ENCODE results near the gene SARDH.

Gene SARDH

GRCh38 chr9:133707763-133708245 lies 30.3 kb downstream of the SARDH start:
- no peak overlapping the region for H3K4me3 Mint-ChIP-seq
- H3K27ac Mint-ChIP-seq = no peak overlapping the region
- no peaks in the 10 kb centered on the region for H3K36me3 Mint-ChIP-seq (ENCODE audit: low read depth)
- peaks cover 14% of the 10 kb centered on the region for H3K27me3 Mint-ChIP-seq (ENCODE audit: low read depth)
- no peaks in the 10 kb centered on the region for H3K9me3 Mint-ChIP-seq
- peaks cover 34% of the 10 kb centered on the region for H3K4me1 Mint-ChIP-seq
- TF ChIP-seq, protein P1, sequence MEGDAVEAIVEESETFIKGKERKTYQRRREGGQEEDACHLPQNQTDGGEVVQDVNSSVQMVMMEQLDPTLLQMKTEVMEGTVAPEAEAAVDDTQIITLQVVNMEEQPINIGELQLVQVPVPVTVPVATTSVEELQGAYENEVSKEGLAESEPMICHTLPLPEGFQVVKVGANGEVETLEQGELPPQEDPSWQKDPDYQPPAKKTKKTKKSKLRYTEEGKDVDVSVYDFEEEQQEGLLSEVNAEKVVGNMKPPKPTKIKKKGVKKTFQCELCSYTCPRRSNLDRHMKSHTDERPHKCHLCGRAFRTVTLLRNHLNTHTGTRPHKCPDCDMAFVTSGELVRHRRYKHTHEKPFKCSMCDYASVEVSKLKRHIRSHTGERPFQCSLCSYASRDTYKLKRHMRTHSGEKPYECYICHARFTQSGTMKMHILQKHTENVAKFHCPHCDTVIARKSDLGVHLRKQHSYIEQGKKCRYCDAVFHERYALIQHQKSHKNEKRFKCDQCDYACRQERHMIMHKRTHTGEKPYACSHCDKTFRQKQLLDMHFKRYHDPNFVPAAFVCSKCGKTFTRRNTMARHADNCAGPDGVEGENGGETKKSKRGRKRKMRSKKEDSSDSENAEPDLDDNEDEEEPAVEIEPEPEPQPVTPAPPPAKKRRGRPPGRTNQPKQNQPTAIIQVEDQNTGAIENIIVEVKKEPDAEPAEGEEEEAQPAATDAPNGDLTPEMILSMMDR (IDR thresholded peaks at IDR 0.05; ENCODE audit: unreplicated experiment in 3 of 3) = no peak

DNA sequence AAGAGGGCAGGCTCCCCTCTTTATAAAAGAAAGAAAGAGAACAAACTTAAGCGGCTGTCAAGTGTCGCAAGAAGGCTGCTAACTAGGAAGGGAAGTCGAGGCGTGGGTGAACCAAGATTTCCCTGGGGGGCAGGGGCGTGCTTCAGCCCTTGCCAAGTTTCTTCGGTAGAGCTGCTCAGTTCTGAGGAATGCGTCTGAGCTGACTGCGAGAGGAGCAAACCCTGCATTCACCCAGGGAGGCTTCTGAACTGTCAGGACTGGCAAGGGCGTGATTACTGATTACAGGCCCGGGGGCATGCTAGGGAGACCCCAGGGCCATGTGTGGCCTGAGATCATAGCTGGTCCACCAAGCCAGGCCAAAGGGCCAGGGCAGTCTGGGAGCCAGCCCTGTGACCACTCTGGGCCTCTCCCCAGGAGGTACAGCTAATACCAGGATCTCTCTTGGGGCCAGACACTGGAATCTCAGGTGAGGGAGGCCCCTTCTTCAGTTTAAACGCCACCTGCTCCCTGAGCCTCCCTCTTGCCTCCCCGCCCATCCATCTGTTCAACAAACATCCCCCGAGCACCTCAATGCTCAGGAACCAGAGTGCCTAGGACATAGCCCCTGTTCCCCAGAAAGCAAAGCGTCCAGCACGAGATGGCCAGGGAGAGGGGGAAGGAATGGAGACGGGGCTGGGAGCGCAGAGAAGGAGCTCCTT lies 30.9 kb downstream of the SARDH start:
- Mint-ChIP-seq H3K27ac (peak overlapping the region in 2 of 3 experiments; percentile 23 to 75), H3K4me3 (peak overlapping the region in 1 of 3 experiments; percentile 35), H3K4me1 (peaks cover 34% of the 10 kb centered on the region)

DNA sequence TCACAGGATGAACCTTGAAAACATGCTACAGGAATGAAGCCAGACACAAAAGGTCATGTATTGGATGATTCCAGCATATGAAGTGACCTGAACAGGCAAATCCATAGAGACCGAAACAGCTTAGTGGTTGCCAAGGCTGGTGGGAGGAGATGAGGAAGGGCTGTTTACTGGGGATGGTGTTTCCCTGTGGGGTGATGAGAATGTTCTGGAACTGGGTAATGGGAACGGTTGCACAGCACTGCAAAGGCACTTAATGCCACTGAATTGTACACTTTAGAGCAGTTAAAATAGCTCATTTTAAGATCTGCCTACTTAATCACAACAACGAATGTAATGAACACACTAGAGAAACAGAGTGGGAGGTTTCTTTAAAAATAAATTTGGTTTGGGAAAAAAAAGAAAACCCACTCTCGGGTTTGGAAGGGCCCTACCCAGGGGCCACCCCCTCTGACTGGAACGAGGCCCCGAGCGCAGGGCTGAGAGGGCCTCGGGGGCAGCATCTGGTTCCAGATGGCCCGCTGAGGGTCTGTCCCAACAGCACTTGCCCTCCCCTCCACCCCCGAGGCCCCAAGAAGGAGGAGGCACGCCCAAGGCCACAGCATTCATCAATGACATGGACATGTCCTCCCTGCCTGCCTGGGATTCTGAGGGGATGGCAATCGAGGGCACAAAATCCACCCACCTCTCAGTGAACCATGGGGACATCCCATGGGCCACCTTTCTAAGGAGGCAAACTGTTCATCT lies 31.7 kb downstream of the SARDH start:
- TF ChIP-seq, protein P1 (IDR thresholded peaks at IDR 0.05; ENCODE audit: unreplicated experiment in 3 of 3) = no peak
- Mint-ChIP-seq H3K4me1 (peaks cover 40% of the 10 kb centered on the region), H3K36me3 (ENCODE audit: low read depth) (no peaks in the 10 kb centered on the region), H3K27ac (peak overlapping the region in 2 of 3 experiments; percentile 23 to 75), H3K9me3 (no peaks in the 10 kb centered on the region), H3K27me3 (ENCODE audit: low read depth) (peaks cover 10% of the 10 kb centered on the region), H3K4me3 (no peak overlapping the region)

More for the DNA sequence above, 30.9 kb downstream of the SARDH start:
- TF ChIP-seq, protein P1 (IDR thresholded peaks at IDR 0.05; ENCODE audit: unreplicated experiment in 3 of 3) = no peak
- H3K36me3 Mint-ChIP-seq (ENCODE audit: low read depth) = no peaks in the 10 kb centered on the region
- H3K9me3 Mint-ChIP-seq = no peaks in the 10 kb centered on the region
- peaks cover 10% of the 10 kb centered on the region for H3K27me3 Mint-ChIP-seq (ENCODE audit: low read depth)

GRCh38 chr9:133705576-133705975 lies 32.6 kb downstream of the SARDH start:
- TF ChIP-seq, protein P1 (IDR thresholded peaks at IDR 0.05; ENCODE audit: unreplicated experiment in 3 of 3) = no peak
- Mint-ChIP-seq H3K27ac (peak overlapping the region in 1 of 3 experiments; percentile 23), H3K36me3 (ENCODE audit: low read depth) (peaks cover 3% of the 10 kb centered on the region), H3K27me3 (ENCODE audit: low read depth) (peaks cover 10% of the 10 kb centered on the region), H3K4me3 (peak overlapping the region in 1 of 3 experiments; percentile 8), H3K4me1 (peaks cover 45% of the 10 kb centered on the region), H3K9me3 (no peaks in the 10 kb centered on the region)

DNA sequence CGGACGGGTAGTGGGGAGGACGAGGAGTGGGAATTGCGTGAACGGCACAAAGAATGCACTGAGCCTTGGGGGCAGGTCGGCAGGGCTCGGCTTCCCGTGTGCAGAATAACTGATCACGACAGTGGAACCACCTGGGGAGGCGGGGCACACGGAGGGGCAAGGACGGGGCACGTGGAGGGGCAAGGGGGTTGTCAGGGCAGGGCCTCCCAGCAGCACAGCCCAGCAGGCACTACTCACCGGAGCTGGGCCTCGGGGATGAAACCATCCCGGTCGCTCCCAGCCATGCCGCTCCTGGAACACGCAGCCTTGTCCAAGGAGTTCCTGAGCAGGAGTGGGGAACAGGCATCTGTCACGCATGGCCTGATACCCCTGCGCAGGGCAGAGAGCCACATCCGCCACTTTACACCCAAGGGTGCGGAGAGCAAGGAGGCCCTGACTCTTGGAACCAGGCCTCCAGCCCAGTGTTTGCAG lies 33.4 kb downstream of the SARDH start:
- no peak overlapping the region for H3K27ac Mint-ChIP-seq
- no peak overlapping the region for H3K4me3 Mint-ChIP-seq
- peaks cover 41% of the 10 kb centered on the region for H3K4me1 Mint-ChIP-seq
- H3K36me3 Mint-ChIP-seq (ENCODE audit: low read depth) = peaks cover 3% of the 10 kb centered on the region
- no peaks in the 10 kb centered on the region for H3K9me3 Mint-ChIP-seq
- peaks cover 8% of the 10 kb centered on the region for H3K27me3 Mint-ChIP-seq (ENCODE audit: low read depth)
- TF ChIP-seq, protein P1 (IDR thresholded peaks at IDR 0.05; ENCODE audit: unreplicated experiment in 3 of 3) = no peak
